ENCODE measurements around the gene GADD45GIP1. TPM values are rescaled to one million over a fixed set of nuclear protein-coding genes. Genes with fewer than 3 reads are reported as not detected.

Gene GADD45GIP1
- total RNA-seq, 4 donors from 2014 or later, result 28.6 to 55.0 (median 33.6) TPM

- in situ Hi-C loops (cut with MboI; ENCODE audit: low pct_ligation_motif_present in 1 of 4, low pct_unique_long_range_greater_than_20kb in 1 of 4, low sequenced_read_pairs in 3 of 4) (loop anchor here in 1 of 4 donors (25.0 kb wide), 1 partner anchor 96 kb away; no protein-coding TSS in a partner anchor), intact Hi-C loops (cut with DNase I; ENCODE audit: low total_unique reads) (no loop called here)
- no peak for TF ChIP-seq POLR2AphosphoS5 (IDR thresholded peaks at IDR 0.05)
- no peak for TF ChIP-seq EP300 (IDR thresholded peaks at IDR 0.05; ENCODE audit: low read depth)
- no peak for TF ChIP-seq POLR2A (IDR thresholded peaks at IDR 0.05)
- TF ChIP-seq, protein P1, sequence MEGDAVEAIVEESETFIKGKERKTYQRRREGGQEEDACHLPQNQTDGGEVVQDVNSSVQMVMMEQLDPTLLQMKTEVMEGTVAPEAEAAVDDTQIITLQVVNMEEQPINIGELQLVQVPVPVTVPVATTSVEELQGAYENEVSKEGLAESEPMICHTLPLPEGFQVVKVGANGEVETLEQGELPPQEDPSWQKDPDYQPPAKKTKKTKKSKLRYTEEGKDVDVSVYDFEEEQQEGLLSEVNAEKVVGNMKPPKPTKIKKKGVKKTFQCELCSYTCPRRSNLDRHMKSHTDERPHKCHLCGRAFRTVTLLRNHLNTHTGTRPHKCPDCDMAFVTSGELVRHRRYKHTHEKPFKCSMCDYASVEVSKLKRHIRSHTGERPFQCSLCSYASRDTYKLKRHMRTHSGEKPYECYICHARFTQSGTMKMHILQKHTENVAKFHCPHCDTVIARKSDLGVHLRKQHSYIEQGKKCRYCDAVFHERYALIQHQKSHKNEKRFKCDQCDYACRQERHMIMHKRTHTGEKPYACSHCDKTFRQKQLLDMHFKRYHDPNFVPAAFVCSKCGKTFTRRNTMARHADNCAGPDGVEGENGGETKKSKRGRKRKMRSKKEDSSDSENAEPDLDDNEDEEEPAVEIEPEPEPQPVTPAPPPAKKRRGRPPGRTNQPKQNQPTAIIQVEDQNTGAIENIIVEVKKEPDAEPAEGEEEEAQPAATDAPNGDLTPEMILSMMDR (IDR thresholded peaks at IDR 0.05), result no peak
- Histone ChIP-seq H3K9me3 (no peaks in the 10 kb centered on the region), H3K36me3 (no peaks in the 10 kb centered on the region), H3K27me3 (no peaks in the 10 kb centered on the region), H3K27ac (no peak overlapping the region), H3K4me3 (no peak overlapping the region), H3K4me1 (peaks cover 0 to 2% (median under 1%) of the 10 kb centered on the region in 4 donors)
- 95% methylated on average over 5 of the region's 5 CpGs; no CpG with 5 or more reads in 1 of the 2 donors for WGBS, 2 donors (ENCODE audit: low coverage in 1 of 2)
- no peak for DNase-seq
Observed at GRCh38 chr19:12991296-12991695, 34.3 kb upstream of the GADD45GIP1 start.

- in situ Hi-C loops (cut with MboI; ENCODE audit: low pct_ligation_motif_present in 1 of 4, low pct_unique_long_range_greater_than_20kb in 1 of 4, low sequenced_read_pairs in 3 of 4), result loop anchor here in 1 of 4 donors (25.0 kb wide), 1 partner anchor 96 kb away; no protein-coding TSS in a partner anchor
- Histone ChIP-seq H3K4me3 (no peak overlapping the region), H3K4me1 (peaks cover 0 to 3% (median under 1%) of the 10 kb centered on the region in 4 donors), H3K27me3 (no peaks in the 10 kb centered on the region), H3K27ac (no peak overlapping the region), H3K9me3 (no peaks in the 10 kb centered on the region), H3K36me3 (no peaks in the 10 kb centered on the region)
- no peak for DNase-seq
- WGBS, 2 donors (ENCODE audit: low coverage in 1 of 2), result 59% methylated on average over 3 of the region's 3 CpGs; no CpG with 5 or more reads in 1 of the 2 donors
- intact Hi-C loops (cut with DNase I; ENCODE audit: low total_unique reads), result no loop called here
- TF ChIP-seq, protein P1 (IDR thresholded peaks at IDR 0.05), result no peak
- TF ChIP-seq POLR2A (IDR thresholded peaks at IDR 0.05) (no peak), EP300 (IDR thresholded peaks at IDR 0.05; ENCODE audit: low read depth) (no peak), POLR2AphosphoS5 (IDR thresholded peaks at IDR 0.05) (no peak)
Observed at GRCh38 chr19:12990853-12991252, 33.8 kb upstream of the GADD45GIP1 start.

- no peaks in the 10 kb centered on the region for H3K36me3 ChIP-seq
- H3K4me1 ChIP-seq, result peaks cover 4 to 7% (median 5%) of the 10 kb centered on the region in 4 donors
- no peaks in the 10 kb centered on the region for H3K9me3 ChIP-seq
- 66 to 90% methylated on average over 2 to 22 of the region's 22 CpGs for WGBS, 2 donors (ENCODE audit: low coverage in 1 of 2)
- in situ Hi-C loops (cut with MboI; ENCODE audit: low pct_ligation_motif_present in 1 of 4, low pct_unique_long_range_greater_than_20kb in 1 of 4, low sequenced_read_pairs in 3 of 4) (loop anchor here in 1 of 4 donors (25.0 kb wide), 1 partner anchor 97 kb away; no protein-coding TSS in a partner anchor), intact Hi-C loops (cut with DNase I; ENCODE audit: low total_unique reads) (no loop called here)
- H3K4me3 ChIP-seq, result no peak overlapping the region
- TF ChIP-seq POLR2AphosphoS5 (IDR thresholded peaks at IDR 0.05) (no peak), POLR2A (IDR thresholded peaks at IDR 0.05) (no peak), EP300 (IDR thresholded peaks at IDR 0.05; ENCODE audit: low read depth) (no peak)
- TF ChIP-seq, protein P1 (IDR thresholded peaks at IDR 0.05), result no peak
- no peak overlapping the region for H3K27ac ChIP-seq
- H3K27me3 ChIP-seq, result no peaks in the 10 kb centered on the region
- DNase-seq, result no peak
Observed at GRCh38 chr19:12990431-12990830, 33.4 kb upstream of the GADD45GIP1 start.

DNA sequence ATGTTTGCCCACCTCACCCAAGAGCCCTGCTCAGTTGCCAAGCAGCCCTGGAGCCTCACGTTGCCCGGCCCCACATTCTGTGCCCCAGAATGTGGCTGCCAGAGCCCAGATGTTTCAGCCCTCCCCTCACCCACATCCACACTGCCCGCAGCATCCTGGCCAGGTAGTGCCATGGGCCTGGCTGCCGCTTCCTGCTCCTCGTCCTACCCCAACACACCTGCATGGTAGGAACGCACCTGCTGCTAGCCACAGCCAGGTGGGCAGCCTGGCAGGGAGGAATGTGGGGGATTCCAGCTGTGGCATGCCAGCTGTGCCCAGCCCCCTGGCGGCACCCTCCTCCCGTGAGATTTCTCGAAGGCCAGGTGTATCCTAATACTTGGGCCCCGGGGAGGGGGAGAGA lies 30.8 kb upstream of the GADD45GIP1 start:
- Histone ChIP-seq H3K9me3 (no peaks in the 10 kb centered on the region), H3K4me3 (no peak overlapping the region), H3K36me3 (no peaks in the 10 kb centered on the region), H3K27me3 (no peaks in the 10 kb centered on the region), H3K4me1 (peaks cover 5 to 21% (median 18%) of the 10 kb centered on the region in 4 donors), H3K27ac (no peak overlapping the region)
- in situ Hi-C loops (cut with MboI; ENCODE audit: low pct_ligation_motif_present in 1 of 4, low pct_unique_long_range_greater_than_20kb in 1 of 4, low sequenced_read_pairs in 3 of 4) (loop anchor here (10.0 to 25.0 kb wide), 3 partner anchors 47 to 100 kb away; no protein-coding TSS in a partner anchor), intact Hi-C loops (cut with DNase I; ENCODE audit: low total_unique reads) (no loop called here)
- no peak for DNase-seq
- WGBS, 2 donors (ENCODE audit: low coverage in 1 of 2), result 67 to 70% methylated on average over 1 to 10 of the region's 10 CpGs
- TF ChIP-seq EP300 (IDR thresholded peaks at IDR 0.05; ENCODE audit: low read depth), result no peak
- no peak for TF ChIP-seq POLR2A (IDR thresholded peaks at IDR 0.05)
- TF ChIP-seq, protein P1 (IDR thresholded peaks at IDR 0.05), result no peak
- TF ChIP-seq POLR2AphosphoS5 (IDR thresholded peaks at IDR 0.05), result no peak
